Measurements from ENCODE around the gene FAM78B.

The FAM78B gene

DNA sequence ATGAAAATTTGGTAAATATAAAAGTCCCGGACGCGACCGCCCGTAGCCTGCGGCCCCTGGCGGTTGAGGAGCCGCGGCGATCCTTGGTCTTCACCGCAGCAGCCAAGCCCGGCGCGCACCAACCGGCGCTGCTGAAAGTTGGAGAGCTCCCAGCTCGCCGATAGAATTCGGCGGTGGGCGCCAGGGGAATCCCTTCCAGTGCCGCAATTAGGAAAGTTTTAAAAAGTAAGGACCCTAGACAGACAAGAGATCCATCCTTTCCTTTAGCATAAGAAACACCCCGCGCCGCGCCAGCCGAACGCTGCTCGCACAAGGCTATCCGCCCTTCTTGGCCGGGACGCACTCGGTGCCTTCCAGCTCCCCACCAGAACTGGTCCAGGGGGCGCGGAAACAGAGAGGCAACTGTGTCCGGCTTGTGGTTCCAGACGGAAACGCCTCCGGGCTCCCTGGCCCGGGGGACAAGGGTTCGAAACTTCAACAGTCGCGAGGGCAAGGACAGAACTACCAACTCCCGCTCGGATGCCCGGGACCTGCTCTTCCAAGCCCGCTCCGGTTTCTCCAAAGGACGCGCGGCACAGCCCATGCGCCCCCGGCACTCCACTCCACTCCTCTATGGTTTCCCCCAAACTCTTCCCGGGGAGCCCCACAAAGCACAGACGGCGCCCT lies 1.7 kb downstream of the FAM78B start:
- peak in 1 of 2 experiments; percentile 22 for DNase-seq (ENCODE audit: low read depth in 2 of 2)

DNA sequence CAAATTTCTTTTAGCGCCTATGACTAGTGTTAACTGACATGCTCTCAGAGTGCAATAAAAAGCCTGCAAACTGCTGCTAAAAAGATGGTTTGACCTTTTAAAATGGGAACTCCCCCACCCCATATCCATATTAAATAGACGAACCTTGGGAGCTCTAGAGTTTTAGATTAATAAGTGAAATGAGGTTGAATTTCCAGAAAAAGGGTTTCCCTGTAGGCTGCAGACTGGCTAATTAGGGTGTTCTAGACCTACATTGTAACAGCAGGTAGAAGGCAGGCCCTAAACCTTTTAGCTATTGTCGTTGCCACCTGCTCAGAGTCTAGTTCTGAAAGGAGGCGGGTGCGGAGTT lies 2.2 kb downstream of the FAM78B start:
- DNase-seq (ENCODE audit: low read depth in 2 of 2) = no peak

DNA sequence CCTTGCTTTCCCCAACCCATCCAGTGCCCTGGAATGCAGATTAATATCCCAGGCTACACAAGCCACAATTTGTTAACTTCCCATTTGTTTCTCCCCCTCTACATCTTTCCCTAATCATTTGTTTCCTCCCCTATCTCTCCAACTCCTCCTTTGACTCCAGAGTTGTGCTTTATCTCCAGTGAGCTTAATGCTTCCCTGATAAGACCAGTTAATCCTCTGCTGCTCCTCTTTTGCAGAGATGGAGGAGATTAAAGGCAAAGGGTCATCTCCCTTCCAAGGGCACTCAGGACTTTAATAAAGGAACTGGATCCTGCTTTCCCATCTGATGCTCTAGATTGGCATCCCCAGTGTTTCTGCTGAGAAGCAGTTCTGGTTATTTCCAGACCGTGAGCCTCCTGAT lies 7.1 kb downstream of the FAM78B start:
- no peak for DNase-seq (ENCODE audit: low read depth in 2 of 2)

DNA sequence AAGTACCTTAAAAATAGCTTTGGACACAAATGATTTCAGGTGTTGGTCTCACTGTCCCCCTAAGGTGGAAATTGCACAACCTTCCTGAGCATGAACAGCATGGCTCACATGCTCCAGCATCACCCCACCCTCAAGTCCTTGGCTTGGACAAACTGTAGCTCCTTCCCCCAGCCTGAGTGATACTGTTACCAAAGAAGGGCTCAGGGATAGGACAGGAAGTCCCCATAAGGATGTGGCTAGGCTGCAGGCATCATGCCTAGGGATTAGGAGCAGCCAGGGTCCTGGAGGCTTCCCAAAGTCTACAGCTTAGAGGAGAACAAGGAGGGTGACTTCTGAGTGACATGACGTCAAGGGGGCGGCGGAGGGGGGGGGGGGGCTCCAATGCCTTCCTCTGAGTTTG lies 10.1 kb downstream of the FAM78B start:
- DNase-seq (ENCODE audit: low read depth in 2 of 2) = no peak

DNA sequence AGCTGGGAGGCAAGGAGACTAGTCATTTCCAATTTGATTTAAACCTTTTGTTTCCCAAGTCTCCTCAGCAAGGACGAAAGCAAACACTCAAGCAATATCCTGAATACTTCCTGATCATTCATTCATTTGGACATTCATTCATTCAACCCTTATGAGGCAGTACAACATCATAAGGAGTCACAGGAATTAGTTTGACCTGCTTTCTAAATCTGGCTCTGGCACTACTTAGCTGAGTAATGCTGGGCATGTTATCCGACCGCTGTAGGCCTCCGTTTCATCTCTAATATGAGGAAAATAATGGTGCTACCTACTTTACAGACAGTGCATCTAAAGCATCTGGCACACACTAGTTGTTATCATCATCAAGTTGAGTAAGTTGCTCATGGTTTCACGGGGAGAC lies 11.7 kb downstream of the FAM78B start:
- DNase-seq (ENCODE audit: low read depth in 2 of 2) = no peak

DNA sequence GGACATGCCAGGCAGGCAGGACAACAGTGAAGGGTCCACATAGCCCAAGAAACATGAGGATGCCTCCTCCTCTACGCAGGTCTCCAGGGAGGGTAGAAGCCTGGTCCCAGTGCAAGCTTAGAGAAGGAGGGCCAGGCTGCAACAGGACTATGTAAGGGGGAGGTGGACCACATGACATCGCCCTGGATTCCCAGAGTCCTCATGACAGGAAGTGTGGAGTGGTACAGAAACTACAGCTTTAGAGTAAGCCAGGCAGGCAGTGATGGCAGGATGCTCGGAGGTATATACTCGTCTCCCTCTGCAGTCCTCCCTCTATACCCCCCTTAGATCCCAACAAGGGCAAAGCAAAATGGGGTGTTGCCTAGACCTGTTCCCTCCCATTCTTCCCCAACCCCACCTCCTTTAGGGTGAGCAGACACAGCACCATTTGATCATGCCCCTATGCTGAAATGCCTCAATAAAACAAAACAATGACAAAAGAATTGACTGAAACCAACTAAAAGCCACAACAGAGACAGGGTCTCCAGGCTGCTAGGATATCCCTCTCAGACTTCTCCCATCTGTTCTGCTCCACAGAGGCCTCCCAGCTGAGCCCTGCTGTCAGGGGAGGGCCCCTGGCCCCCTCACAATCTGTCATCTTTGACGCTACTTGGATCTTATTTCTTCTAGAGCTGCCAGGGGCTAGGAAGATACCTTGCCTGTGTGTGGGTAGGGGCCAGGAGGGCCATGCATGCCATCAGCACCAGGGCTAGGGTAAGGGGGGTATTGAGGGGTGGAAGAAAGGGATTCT lies 13.1 kb downstream of the FAM78B start:
- DNase-seq (ENCODE audit: low read depth in 2 of 2) = no peak

DNA sequence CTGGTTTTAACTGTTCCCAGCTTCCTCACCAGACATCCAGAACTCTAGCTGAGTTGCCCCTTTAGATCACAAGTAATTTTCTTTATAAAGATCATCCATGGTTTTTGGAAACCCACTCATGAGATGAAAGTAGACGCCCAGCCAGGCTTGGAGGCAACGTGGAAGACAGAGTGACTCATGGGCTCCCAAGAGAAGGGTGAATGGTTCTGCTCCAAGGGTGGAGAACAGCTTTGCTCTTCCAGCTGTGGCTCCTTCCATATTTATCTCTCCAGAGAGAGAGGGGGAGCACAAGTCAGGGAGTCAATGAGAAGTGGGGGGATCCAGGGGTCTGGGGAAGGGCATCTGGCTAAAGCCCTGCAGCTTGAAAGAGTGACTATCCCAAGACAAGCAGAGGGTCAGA lies 13.8 kb downstream of the FAM78B start:
- no peak for DNase-seq (ENCODE audit: low read depth in 2 of 2)

DNA sequence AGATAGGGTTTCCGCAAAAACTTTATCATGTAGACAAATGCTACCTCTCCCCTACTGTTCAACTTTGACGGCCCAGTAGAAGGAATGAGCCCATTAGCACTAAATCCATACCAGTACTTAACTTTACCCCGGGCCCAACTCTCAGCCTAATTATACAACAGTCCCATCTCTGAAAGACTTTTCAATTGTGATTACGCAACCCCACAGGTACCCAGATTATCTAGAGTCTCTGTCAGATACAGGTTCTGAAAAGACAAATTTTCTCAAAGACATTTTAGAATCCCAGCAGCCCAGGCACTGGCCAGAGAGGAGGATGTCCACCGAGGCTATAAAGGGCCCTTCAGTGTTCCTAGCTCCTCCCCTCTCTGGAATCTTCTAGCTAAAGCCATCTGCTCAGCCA lies 15.0 kb downstream of the FAM78B start:
- DNase-seq (ENCODE audit: low read depth in 2 of 2) = no peak

DNA sequence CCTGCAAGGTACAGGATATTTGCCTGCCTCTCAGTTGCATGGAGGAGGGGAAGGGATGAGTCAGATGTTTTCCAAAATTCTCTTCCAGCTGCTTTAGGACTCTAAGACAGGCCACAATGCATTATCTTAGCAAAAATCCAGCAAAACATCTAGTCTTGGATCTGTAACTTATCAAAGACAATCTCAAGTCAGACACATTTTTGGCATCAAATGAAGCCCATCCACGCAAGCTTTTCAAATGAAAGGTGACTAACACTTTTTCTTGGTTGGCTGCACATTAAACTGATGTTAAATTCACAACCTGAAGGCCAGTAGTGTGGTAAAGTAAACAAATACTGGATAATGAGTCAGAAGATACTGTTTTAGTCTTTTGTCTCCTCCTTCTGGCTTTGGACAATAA lies 21.3 kb downstream of the FAM78B start:
- DNase-seq (ENCODE audit: low read depth in 2 of 2) = no peak

DNA sequence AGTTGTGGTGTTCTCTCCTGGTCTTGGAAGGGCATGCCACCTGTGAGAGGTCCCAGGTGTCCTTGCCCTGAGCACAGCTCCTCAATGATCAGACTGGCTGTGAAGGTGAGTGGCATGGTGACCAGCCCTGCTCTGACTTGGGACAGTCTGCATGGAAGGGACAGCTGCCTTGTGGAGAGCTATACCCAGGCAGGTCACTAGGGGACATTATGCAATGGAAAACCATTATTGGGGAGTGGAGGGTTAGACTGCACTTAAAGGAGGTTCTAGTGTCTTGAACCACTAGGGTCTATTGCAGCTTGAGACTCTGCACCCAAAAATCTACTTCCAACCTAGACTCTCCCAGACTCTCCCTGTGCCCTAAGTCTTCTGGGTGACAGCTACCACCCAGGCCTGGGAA lies 24.8 kb downstream of the FAM78B start:
- no peak for DNase-seq (ENCODE audit: low read depth in 2 of 2)

DNA sequence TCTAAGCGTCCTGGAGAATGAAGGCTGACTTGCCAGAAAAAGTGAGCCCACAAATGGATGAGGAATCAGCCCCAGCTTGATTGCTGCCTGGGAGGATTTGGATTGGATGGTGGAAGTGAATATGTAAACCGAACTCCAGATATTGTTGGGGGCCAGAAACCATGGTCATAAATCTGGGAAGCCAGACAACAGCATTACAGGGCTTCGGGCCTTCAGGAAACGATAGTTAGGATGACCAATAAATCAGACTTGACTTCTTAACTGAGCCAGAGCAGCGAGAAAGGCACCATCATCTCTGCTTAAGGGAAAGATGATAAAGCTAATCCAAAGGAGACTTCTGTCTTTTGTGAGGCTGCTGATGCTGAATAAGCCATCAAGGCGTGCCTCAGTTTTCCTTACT lies 26.6 kb downstream of the FAM78B start:
- no peak for DNase-seq (ENCODE audit: low read depth in 2 of 2)

DNA sequence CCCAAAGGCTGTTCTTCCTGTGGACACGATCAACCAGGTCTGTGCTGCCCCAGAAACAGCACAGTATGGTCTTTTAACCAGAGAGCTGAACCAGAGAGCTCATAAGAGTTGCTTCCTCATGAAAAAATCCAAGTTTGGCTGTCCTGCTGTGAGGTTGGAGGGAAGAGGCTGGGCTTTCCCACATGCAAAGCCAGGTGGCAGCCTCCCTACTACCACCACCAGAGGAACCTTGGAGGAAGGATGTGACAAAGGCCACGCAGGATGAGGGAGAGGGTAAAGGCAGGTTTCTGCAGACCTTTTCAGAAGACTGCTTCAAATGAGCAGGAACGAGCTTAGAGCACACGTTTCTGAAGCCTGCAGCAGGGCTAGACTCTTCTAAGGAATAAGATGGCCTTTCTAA lies 27.1 kb downstream of the FAM78B start:
- DNase-seq (ENCODE audit: low read depth in 2 of 2) = no peak

DNA sequence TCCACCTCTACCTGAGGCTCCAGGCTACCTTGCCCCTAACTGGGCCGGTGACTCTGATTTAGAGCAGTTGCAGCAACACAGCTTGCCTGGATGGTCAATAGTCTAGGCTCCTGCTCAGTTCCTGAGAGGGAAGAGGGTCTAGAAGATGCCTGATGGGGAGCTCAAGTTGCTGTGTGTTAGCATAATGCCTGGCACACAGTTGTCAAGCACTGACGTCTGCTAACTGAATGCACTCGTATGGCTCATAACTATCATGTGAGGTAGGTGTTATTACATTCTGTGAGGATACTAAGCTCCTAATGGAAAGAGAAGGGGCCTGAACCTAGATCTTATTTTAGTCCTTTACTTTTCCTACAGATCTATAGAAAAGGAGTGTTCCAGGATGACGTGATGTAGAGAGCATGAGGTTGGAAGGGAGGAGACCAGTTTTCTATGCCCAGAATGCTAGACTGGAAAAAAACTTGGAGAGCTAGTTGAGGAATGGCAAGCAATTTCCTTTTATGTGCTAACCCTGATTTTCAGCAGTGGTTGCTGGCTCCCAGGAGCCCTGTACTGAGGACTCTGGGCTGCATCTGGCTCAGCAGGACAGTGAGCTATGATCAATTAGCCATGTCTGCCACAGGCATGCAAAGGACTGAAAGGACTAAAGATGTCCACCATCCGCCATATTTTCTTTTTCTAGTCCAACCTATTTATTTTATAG lies 30.0 kb downstream of the FAM78B start:
- no peak for DNase-seq (ENCODE audit: low read depth in 2 of 2)

DNA sequence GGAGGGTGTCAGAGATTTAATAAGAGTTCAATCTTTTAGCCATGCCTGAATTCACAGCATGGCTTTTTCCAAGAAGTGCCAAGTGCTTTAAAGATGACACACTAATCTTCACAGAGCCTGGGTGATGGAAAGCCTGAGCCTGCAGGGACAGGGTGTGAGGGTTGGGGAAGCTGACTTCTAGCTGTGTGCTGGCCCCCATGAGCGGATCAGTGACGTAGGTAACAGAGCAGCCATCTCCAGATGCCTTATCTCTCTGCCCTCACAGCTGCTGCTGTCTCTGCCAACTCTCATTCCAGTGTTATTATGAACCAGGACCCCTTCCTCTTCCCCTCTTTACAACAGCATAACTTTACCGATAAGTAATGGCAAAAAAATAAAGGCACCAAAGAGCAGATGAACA lies 30.6 kb downstream of the FAM78B start:
- no peak for DNase-seq (ENCODE audit: low read depth in 2 of 2)

DNA sequence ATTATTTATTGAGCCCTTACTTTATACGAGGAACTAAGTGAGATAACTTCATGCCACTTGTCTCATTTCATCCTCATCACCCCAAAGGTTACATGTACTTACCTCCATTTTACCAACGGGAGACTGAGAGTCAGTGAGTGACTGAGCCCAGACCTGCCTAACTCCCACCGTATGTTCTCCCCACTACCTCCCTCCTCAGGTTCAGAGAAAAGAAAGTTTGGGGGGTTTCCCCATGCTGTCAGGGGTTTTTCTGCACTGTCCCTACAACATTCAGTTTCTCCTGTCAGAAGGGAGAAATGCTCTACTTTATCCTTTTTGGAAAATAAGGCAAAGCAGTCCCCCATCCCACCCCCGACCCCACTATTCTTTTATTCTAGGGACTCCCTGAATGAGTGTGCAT lies 32.9 kb downstream of the FAM78B start:
- DNase-seq (ENCODE audit: low read depth in 2 of 2) = no peak

DNA sequence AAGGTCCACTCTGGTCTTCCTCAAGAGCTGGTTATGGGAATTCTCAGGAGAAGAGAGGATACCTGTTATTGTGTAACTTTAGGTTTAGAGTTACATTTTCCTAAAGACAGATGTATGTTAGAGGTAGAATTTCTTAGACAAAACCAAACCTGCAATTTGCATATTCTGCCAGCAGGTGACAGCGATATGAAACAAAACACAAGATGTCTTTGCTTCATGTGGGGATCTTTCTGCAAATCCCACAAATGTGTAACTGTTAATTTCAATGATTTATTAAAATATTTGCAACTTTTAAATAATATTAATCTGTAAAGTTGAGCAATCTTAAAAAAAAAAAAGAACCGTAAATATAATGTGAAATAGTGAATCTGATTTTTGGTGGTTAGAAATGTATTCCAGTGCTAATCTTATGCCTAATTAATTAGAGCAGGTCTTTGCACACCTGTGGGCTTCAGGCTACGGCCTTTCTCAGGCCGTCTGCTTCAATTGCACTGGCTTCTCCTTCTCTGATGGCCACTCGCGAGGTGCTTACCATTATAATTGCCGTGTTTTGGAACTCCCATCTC lies 33.4 kb downstream of the FAM78B start:
- no peak for DNase-seq (ENCODE audit: low read depth in 2 of 2)

DNA sequence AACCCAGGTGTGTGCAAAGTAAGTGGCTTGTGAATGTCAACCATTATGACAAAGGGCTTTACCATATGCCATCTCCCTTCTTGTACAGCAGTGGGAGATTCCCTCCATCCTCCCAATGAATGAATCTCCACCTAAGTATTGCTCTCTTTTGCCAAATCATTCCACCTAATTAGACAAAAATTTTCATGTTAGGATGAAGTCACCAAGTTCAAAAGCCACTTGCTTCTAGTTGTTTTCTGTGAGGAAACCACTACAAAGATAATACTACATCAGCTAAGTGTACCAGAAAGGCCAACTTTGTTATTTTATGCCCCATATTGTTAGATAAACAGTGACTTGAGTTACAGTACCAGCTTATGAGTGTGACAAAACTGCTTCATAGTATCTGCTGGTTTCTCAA lies 34.3 kb downstream of the FAM78B start:
- no peak for DNase-seq (ENCODE audit: low read depth in 2 of 2)

DNA sequence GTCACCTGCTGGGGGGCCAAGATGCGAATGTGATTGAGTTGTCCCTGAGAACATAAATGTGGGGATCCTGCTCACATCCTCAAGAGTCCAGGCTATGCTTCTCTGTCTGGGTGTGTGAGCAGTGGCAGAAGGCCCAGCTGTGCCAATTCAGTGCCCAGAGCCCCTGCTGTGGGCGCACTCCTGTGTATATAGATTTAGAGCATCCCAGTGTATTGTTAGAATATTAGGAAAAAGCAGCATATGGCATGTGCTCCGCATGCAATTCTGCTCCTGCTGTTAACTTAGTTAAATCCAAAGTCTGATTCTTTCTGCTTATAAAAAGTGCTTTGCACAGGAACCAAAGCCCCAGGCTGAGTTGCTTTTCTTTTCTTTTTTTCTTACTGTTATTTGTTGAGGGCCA lies 37.8 kb downstream of the FAM78B start:
- DNase-seq (ENCODE audit: low read depth in 2 of 2) = no peak

DNA sequence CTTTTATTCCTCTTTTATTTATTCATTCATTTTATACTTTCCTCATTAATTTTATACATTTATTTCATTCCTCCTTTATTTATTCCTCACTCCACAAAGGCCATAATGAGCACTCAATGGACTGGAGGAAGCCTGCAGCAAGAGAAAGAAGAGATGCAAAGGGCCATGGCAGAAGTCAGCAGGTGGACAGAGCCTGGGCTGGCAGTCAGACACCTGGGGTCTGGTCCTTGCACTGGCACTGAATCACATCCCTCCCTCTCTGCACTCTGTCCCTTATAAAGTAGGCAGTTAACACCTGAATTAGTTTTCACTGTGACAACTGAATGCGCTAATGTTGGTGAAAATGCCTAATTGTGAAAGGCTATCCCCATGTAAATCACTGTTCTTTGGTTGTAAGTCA lies 38.6 kb downstream of the FAM78B start:
- DNase-seq (ENCODE audit: low read depth in 2 of 2) = no peak

DNA sequence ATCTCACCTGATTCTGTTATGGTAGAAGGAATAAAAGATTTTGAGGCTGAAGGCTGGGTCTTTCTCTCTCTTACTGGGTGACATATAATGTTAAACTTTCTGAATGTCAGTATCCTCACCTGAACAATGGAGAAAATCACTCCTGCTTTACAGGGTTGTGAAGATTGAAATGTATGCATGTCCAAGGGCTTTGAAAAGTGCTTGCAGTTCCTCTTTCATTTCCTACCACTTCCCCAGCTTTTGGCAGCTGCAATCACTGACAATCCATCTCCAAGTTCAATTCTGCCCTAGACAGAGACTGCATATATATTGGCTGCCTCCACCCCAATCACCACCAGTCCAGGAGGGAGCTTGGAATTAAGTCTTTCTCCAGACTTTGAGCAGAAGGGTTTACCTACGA lies 39.8 kb downstream of the FAM78B start:
- DNase-seq (ENCODE audit: low read depth in 2 of 2) = no peak

DNA sequence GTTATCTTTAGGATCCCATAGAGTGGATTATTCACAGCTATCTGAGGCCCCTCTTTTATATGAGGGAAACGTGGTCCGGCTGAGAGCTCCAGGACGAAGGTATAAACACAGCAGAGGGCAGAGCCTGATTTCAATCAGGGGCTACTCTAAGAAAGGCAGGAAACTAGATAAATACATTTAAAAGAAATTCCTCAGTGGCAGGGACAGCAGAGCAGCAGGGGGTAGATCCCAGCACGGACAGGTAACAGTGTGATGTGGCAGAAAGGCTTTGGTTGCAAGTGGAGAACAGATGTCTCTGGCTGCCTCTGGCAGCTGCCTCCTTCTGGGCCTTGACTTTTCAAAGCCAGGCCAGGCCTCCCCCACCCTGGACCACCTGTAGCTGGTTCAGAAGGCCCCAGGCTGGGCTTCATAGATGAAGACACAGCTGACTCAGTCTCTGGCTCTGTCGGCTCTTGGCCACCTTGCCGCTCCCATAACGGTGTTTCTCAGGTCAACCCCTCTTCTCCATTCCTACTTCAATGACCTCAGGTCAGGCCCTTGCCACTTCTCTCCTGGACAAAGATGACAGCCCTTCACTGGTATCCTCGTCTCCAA lies 43.8 kb downstream of the FAM78B start:
- no peak for DNase-seq (ENCODE audit: low read depth in 2 of 2)

DNA sequence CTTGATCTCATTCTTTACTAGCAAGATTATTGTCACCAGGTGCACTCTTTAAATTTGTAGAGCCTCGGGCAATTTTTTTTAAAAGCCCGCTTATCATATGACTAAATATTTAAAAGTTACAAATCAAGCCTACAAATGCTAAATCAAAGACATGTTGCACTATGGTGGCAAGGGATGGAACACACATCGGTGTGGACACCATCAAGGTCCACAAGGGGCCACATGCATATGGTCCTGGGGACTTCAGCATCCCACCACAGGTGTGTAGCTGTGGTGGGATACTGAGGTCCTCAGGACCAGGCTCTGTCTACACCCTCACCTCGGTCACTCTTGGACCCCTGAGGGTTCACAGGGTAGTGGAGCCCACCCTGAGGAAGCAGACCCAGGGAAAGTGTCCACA lies 45.8 kb downstream of the FAM78B start:
- no peak for DNase-seq (ENCODE audit: low read depth in 2 of 2)
